Measurements from ENCODE around the gene FOXP1. TPM values are rescaled to one million over a fixed set of nuclear protein-coding genes. Genes with fewer than 3 reads are reported as not detected.
A peak's percentile ranks its signal among the peaks of the same experiment; 100 is the strongest.

The FOXP1 gene
- total RNA-seq, 1 donor from 2014 or later = 113 TPM

- Mint-ChIP-seq H3K4me1 (ENCODE audit: unreplicated experiment) (peaks cover 48% of the 10 kb centered on the region), H3K27ac (no peak overlapping the region), H3K9me3 (no peaks in the 10 kb centered on the region), H3K4me3 (no peak overlapping the region), H3K27me3 (no peaks in the 10 kb centered on the region), H3K36me3 (peaks cover 4% of the 10 kb centered on the region)
- no peak for DNase-seq (ENCODE audit: extremely low spot score, unreplicated experiment)
- no peak for TF ChIP-seq CTCF (conservative IDR thresholded peaks at IDR 0.05)
Observed at GRCh38 chr3:71387586-71387985, 195.9 kb downstream of the FOXP1 start.

GRCh38 chr3:71384837-71385716 is 198.5 kb downstream of the FOXP1 start:
- DNase-seq (ENCODE audit: extremely low spot score, unreplicated experiment) = no peak
- peak overlapping the region; percentile 9 for H3K4me3 Mint-ChIP-seq
- no peaks in the 10 kb centered on the region for H3K27me3 Mint-ChIP-seq
- TF ChIP-seq CTCF (conservative IDR thresholded peaks at IDR 0.05) = no peak
- H3K4me1 Mint-ChIP-seq (ENCODE audit: unreplicated experiment) = peaks cover 42% of the 10 kb centered on the region
- no peaks in the 10 kb centered on the region for H3K9me3 Mint-ChIP-seq
- peak overlapping the region; percentile 56 for H3K27ac Mint-ChIP-seq
- H3K36me3 Mint-ChIP-seq = peaks cover 4% of the 10 kb centered on the region

- TF ChIP-seq CTCF (conservative IDR thresholded peaks at IDR 0.05) = no peak
- Mint-ChIP-seq H3K4me1 (ENCODE audit: unreplicated experiment) (peaks cover 43% of the 10 kb centered on the region), H3K36me3 (peaks cover 8% of the 10 kb centered on the region), H3K4me3 (peak overlapping the region; percentile 9), H3K9me3 (no peaks in the 10 kb centered on the region), H3K27me3 (no peaks in the 10 kb centered on the region), H3K27ac (peak overlapping the region; percentile 56)
- DNase-seq (ENCODE audit: extremely low spot score, unreplicated experiment) = no peak
Observed at GRCh38 chr3:71384388-71384787, 199.1 kb downstream of the FOXP1 start.

GRCh38 chr3:71380096-71380495 is 203.4 kb downstream of the FOXP1 start:
- TF ChIP-seq CTCF (conservative IDR thresholded peaks at IDR 0.05) = peak; percentile 36
- H3K9me3 Mint-ChIP-seq = no peaks in the 10 kb centered on the region
- H3K27me3 Mint-ChIP-seq = no peaks in the 10 kb centered on the region
- H3K4me1 Mint-ChIP-seq (ENCODE audit: unreplicated experiment) = peaks cover 43% of the 10 kb centered on the region
- H3K4me3 Mint-ChIP-seq = no peak overlapping the region
- DNase-seq (ENCODE audit: extremely low spot score, unreplicated experiment) = no peak
- H3K36me3 Mint-ChIP-seq = peaks cover 8% of the 10 kb centered on the region
- no peak overlapping the region for H3K27ac Mint-ChIP-seq

GRCh38 chr3:71378509-71378908 is 205.0 kb downstream of the FOXP1 start:
- no peaks in the 10 kb centered on the region for H3K27me3 Mint-ChIP-seq
- H3K4me1 Mint-ChIP-seq (ENCODE audit: unreplicated experiment) = peaks cover 31% of the 10 kb centered on the region
- TF ChIP-seq CTCF (conservative IDR thresholded peaks at IDR 0.05) = no peak
- no peak overlapping the region for H3K27ac Mint-ChIP-seq
- H3K9me3 Mint-ChIP-seq = no peaks in the 10 kb centered on the region
- DNase-seq (ENCODE audit: extremely low spot score, unreplicated experiment) = no peak
- peaks cover 4% of the 10 kb centered on the region for H3K36me3 Mint-ChIP-seq
- no peak overlapping the region for H3K4me3 Mint-ChIP-seq

All from type B pancreatic cell (in vitro differentiated cells).